Activated CD8-positive, alpha-beta T cell treated with anti-CD3 and anti-CD28 coated beads for 36 hours (primary cell): Measurements from ENCODE around the gene ALKBH3. TPM values are rescaled to one million over a fixed set of nuclear protein-coding genes. Genes with fewer than 3 reads are reported as not detected.

Source experiments
- ATAC-seq: fragments of 200-7000 bp; cut with Tn5 transposase; one replicate; pipeline ENCODE4 v1.10.0; 2021; ENCODE audit warnings: mild to moderate bottlenecking, moderate library complexity
- CTCF ChIA-PET: fragments of 350-600 bp; sonication (Branson Sonifier 250); formaldehyde crosslinking; loops from one replicate; lab custom pipeline; 2021; ENCODE audit warnings: antibody characterized with exemption; lab: Charles Lee
- POLR2A ChIA-PET: fragments of 350-600 bp; sonication (Branson Sonifier 250); formaldehyde crosslinking; loops from one replicate; lab custom pipeline; 2021; ENCODE audit warnings: antibody characterized with exemption; lab: Charles Lee
- DNase-seq: peaks from one replicate; pipeline ENCODE4 v3.0.0-alpha.2; 2020
- H3K27ac Mint-ChIP-seq: one replicate; pipeline ENCODE4 v1.8.0; 2021; ENCODE audit warnings: mild to moderate bottlenecking, mixed read lengths
- H3K27me3 Mint-ChIP-seq: one replicate; pipeline ENCODE4 v1.8.0; 2021; ENCODE audit warnings: mixed read lengths
- H3K36me3 Mint-ChIP-seq: one replicate; pipeline ENCODE4 v1.8.0; 2021; ENCODE audit warnings: low read depth, mixed read lengths
- H3K4me1 Mint-ChIP-seq: one replicate; pipeline ENCODE4 v1.8.0; 2021; ENCODE audit warnings: low read depth, mixed read lengths
- H3K4me3 Mint-ChIP-seq: one replicate; pipeline ENCODE4 v1.8.0; 2021; ENCODE audit warnings: mild to moderate bottlenecking, moderate library complexity, mixed read lengths
- H3K9me3 Mint-ChIP-seq: one replicate; pipeline ENCODE4 v1.8.0; 2021; ENCODE audit warnings: mixed read lengths
- CTCF ChIP-seq: fragments of 200-600 bp; IDR thresholded peaks from one replicate; pipeline ENCODE4 v1.8.0; 2022; ENCODE audit warnings: antibody characterized with exemption, mild to moderate bottlenecking
- intact Hi-C: fragments of 100-400 bp; cut with micrococcal nuclease; formaldehyde crosslinking; loops from one replicate; pipeline ENCODE4 v1.10.0; 2022
- total RNA-seq, 2 experiments: library from RNA; stranded (reverse); gene quantifications; one replicate each; pipeline ENCODE4 v1.2.3, GENCODE V29; 2021

ALKBH3 gene
- total RNA-seq, 2 experiments from 2014 or later = 40.1 to 48.4 TPM

- intact Hi-C loops = no loop called here
- CTCF ChIA-PET = interaction anchor here (4.0 kb wide), 1 partner anchor 17 kb away, joined by 27 read pairs; no protein-coding TSS in a partner anchor
- Mint-ChIP-seq H3K36me3 (peaks cover 43% of the 10 kb centered on the region), H3K9me3 (no peaks in the 10 kb centered on the region), H3K27me3 (no peaks in the 10 kb centered on the region), H3K4me3 (no peak overlapping the region), H3K4me1 (peaks cover 18% of the 10 kb centered on the region), H3K27ac (no peak overlapping the region)
- POLR2A ChIA-PET = no interaction called here
- no peak for ATAC-seq
- no peak for TF ChIP-seq CTCF
- DNase-seq = no peak
Measured at GRCh38 chr11:43905813-43906241, 25.2 kb downstream of the ALKBH3 start.

- ATAC-seq (no peak), DNase-seq (no peak)
- Mint-ChIP-seq H3K27ac (peak overlapping the region; percentile 4), H3K4me1 (peaks cover 18% of the 10 kb centered on the region), H3K9me3 (no peaks in the 10 kb centered on the region), H3K36me3 (peaks cover 38% of the 10 kb centered on the region), H3K27me3 (no peaks in the 10 kb centered on the region), H3K4me3 (no peak overlapping the region)
- POLR2A ChIA-PET = interaction anchor here (1.8 kb wide), 1 partner anchor 13 kb away, joined by 6 read pairs; no protein-coding TSS in a partner anchor
- intact Hi-C loops = no loop called here
- no peak for TF ChIP-seq CTCF
- CTCF ChIA-PET = interaction anchor here (1.1 to 3.4 kb wide), 3 partner anchors 17 to 38 kb away, joined by 3 to 17 read pairs (median 4); no protein-coding TSS in a partner anchor
Measured at GRCh38 chr11:43907028-43907975, 26.7 kb downstream of the ALKBH3 start.

- Mint-ChIP-seq H3K36me3 (peaks cover 33% of the 10 kb centered on the region), H3K4me3 (no peak overlapping the region), H3K27ac (no peak overlapping the region), H3K27me3 (no peaks in the 10 kb centered on the region), H3K9me3 (no peaks in the 10 kb centered on the region), H3K4me1 (peaks cover 18% of the 10 kb centered on the region)
- TF ChIP-seq CTCF = no peak
- CTCF ChIA-PET = interaction anchor here (1.1 to 3.4 kb wide), 2 partner anchors 18 to 34 kb away, joined by 3 to 17 read pairs; no protein-coding TSS in a partner anchor
- POLR2A ChIA-PET = interaction anchor here (1.8 kb wide), 1 partner anchor 13 kb away, joined by 6 read pairs; no protein-coding TSS in a partner anchor
- no peak for ATAC-seq
- no peak for DNase-seq
- intact Hi-C loops = no loop called here
Measured at GRCh38 chr11:43908191-43908590, 27.6 kb downstream of the ALKBH3 start.

- Mint-ChIP-seq H3K4me1 (peaks cover 18% of the 10 kb centered on the region), H3K27me3 (no peaks in the 10 kb centered on the region), H3K36me3 (peaks cover 34% of the 10 kb centered on the region), H3K9me3 (no peaks in the 10 kb centered on the region), H3K27ac (no peak overlapping the region), H3K4me3 (no peak overlapping the region)
- no peak for DNase-seq
- intact Hi-C loops = no loop called here
- ATAC-seq = no peak
- ChIA-PET POLR2A (interaction anchor here (1.8 kb wide), 1 partner anchor 12 kb away, joined by 6 read pairs; no protein-coding TSS in a partner anchor), CTCF (interaction anchor here (1.1 to 3.4 kb wide), 2 partner anchors 19 to 33 kb away, joined by 3 to 17 read pairs; no protein-coding TSS in a partner anchor)
- no peak for TF ChIP-seq CTCF
Measured at GRCh38 chr11:43908683-43909082, 28.1 kb downstream of the ALKBH3 start.
